HG03521 (cell line): ENCODE data around the gene ATP10A.

Experiments
- ATAC-seq: cut with Tn5 transposase; IDR thresholded peaks from one replicate; pipeline ENCODE4 v1.9.1; 2021; ENCODE audit warnings: mild to moderate bottlenecking, moderate library complexity; ENCODE audit not compliant: unreplicated experiment

ATP10A gene

GRCh38 chr15:25863111-25863967 lies at the start of gene ATP10A:
ATP10A (minus strand) TSS chr15:25863327; CDS start chr15:25863096, 231 bp downstream.
- no peak for ATAC-seq

GRCh38 chr15:25912035-25912434 lies 48.9 kb upstream of the ATP10A start:
- no peak for ATAC-seq

- no peak for ATAC-seq
These were observed 47.7 kb upstream of the ATP10A start for GRCh38 chr15:25910832-25911231.

- no peak for ATAC-seq
These were observed 46.7 kb upstream of the ATP10A start for GRCh38 chr15:25909806-25910205.

DNA sequence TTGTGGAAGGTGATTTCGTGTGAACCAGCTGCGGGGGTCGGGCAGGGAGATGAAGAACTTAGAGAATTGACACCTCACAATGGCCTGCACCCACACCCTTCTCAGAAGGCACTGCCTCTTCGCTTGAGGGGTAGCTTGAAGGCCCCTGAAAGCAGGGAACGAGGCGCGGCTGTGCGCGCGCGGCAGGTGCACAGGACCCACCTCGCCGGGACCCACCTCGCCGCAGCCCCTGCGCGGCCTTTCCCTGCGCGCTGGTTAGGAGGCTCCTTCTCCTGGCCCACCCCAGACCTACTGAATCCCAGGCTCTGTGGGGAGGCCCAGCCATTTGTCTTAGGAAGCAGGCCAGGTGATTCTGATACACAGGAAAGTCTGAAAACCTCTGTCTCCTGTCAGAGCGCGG lies 46.2 kb upstream of the ATP10A start:
- ATAC-seq: no peak

DNA sequence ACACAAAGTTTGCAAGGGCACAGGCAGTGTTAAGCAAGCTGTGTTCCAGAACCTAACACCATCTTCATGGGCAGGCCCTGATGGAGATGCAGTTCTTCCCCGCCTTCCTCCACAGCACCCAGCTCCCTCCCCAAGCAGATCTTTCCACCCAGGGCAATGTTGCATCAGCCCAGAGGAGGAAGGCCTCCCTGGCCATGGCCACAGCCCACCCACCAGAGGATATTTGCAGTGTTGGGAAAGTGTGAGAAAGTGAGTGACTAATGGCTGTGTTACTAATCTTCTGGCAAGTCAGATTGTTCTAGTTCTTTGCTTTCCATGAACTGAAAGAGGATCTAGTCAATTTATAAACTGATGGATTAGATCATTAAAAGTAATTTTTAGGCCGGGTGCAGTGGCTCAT lies 42.0 kb upstream of the ATP10A start:
- no peak for ATAC-seq

DNA sequence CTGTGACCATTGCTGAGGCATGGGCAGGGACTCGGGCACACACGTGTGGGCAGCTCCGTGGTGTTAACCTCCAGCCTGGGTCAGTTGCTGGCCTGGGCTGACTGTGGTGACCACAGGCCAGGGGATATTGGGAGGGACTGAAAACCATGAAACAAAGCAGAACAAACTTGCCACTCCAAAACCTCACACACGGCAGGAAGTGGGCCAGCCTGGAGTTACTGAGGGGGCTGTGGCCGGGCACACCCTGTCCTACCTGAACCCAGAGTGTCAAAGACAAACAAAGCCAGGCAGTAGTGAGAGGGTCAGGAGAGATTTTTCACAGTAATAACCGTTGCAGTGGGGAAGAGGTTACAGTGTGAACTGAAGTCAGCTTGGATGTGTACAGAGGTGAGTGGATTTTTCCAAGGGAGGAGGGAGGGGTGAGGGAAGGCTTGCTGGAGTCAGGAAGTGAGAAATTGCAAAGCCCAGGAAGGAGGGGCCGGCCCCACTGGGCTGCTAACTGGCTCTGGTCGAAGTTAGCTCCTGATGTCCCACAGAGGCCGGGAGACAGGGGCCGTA lies 40.0 kb upstream of the ATP10A start:
- ATAC-seq: no peak

DNA sequence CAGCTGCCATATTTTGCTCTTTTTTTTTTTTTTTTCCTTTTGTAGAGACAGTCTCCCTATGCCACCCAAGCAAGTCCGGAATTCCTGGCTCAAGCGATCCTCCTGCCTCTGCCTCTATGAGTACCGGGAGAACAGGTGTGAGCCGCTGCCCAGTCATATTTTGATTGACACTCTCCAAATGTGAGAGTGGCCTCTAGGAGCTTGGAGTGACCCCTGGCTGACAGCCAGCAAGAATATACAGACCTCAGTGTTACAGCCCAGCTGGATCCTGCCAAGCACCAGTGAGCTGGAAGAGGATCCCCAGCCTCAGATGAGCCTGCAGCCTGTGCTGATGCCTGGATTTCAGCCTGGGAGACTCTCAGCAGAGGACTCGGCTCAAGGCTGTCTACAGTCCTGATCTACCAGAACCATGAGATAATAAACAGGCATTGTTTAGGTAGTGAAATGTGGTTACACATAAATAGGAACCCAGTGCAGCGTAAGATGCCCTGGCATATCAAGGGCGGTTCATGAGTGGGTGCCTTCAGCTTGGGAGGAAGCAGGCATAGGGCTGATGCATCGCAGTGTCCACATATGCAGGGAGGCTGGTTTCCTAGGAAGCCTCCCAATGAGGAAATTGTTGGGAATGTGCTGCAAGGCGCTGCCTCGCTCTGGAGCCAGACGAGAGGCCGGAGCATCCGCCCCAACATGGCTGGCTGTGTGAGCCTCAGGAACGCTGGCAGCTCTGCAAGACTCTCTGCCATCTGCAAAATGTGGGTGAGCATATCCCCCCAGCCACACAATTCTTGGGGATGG lies 38.9 kb upstream of the ATP10A start:
- no peak for ATAC-seq

GRCh38 chr15:25900901-25901300 lies 37.8 kb upstream of the ATP10A start:
- ATAC-seq: no peak

DNA sequence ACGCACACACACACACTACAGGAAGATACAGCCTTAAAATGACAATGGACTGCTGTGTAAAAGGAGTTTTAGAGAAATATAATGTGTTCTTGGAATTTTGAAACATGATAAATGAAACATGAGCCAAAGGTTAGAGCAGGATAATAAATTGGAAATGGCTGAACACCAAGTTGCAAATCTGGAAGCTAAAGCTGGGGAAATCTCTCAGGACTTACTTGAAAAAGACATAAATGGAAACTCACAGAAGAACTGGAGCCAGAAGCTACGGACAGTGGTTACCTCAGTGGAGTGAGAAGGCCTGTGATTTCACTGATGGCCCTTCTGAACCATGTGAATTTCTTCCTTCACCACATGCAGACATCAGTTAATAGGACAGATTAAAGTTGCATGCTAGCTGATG lies 37.3 kb upstream of the ATP10A start:
- ATAC-seq: no peak

DNA sequence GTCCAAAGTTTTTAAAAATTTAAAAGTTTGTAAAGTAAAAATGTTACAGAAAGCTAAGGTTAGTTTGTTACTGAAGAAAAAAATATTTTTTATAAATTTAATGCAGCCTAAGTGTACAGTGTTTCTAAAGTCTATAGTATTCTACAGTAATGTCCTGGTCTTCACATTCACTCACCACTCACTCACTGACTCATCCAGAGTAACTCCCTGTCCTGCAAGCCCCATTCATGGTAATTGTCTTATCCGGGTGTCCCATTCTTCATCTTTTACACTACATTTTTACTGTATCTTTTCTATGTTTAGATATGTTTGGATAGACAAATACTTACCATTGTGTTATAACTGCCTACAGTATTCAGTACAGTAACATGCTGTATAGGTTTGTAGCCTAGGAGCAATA lies 36.7 kb upstream of the ATP10A start:
- no peak for ATAC-seq

DNA sequence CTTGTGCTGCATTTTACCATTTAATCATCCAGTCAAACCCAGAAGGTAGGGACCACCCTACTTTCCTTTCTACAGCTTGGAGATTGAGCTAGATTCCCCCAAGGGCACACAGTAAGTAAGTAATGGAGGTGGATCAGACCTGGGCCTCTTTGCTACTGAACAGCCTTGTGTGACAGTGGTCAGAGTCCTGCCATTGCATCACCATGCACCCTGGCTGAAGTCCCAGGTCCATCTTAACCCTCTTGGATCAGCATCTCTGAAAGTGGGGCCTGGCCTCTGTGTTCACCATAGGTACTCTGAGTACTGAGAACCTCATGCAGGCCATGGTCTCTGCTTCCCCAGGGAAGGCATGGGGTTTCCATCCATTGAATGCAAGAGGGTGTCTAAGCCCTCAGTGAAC lies 34.5 kb upstream of the ATP10A start:
- ATAC-seq: no peak

DNA sequence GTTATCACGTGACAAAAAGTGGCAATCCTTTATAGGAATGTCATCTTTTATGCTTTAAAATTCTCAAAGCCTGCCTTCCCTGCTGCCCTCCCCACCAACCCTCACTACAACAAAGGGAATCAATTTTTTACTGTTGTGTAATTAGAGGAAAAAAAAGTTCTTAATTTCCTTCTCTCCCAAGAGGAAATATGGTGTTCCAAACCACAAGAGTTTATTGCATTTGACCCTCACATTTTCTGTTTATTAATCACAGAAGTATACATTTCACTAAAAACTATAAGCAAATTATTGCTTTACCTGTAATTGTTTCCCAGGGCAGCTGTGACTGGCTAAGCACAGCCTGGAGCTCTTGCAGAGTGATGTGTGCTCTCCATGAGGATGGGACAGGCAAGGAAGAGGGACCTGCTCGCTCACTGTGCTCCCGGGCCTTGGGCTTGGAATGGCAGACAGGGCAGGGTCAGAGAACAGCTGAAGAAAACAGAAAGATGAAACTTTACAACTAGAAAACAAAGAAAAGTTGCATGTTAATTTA lies 31.3 kb upstream of the ATP10A start:
- ATAC-seq: no peak

DNA sequence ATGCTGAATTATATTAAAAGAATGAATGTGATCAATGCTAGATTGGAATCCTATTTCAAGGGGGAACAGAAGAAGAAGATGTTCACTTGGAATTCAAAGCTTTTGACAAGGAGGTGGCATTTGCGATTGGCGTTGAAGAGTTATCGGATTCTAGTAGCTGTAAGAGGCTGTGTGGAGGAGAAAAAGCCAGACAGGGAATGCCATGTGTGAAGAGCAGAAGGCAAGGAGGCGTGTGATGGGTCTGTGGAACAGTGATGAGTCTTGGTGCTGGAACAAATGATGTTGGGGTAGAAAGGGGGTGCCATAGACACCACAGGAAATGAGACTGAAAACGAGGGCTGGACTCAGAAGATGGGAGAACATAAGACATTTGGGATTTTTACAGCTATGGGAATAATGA lies 30.5 kb upstream of the ATP10A start:
- ATAC-seq: no peak

DNA sequence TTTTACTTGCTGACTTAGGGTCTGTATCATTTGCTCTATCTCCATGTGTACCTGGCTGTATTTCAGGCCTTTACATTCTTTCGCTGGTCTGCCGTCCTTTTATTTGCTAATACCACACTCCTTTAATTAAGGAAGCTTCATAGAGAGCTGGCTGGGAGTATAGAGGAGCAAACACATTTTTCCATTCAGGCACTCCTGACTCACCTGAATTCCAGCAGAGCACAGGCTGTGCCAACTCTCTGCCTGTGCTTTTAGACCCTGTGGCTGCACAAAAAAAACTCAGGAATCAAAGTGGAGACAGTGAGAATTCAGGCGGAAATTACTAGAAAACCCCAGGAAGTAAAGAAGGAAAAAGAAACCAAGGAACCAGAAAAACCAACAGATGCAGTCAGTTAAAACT lies 29.0 kb upstream of the ATP10A start:
- ATAC-seq: no peak

DNA sequence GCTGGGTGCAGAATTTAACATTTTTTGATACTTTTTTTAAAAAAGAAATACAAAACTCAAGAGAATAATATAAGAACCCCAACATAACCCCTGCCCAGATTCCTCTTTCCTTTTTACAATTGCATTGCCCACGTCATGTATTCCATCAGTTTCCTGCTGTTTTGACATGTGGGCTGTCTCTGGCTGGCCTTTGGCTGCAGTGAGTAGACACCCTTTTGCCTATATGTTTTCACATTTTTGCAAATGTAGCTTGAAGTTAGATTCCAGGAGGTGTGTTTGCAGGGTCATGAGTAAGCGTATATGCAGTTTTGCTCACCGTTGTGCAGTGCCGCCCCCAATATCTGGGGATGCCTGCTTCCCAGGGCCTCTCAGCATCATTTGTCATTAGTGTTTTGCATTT lies 28.0 kb upstream of the ATP10A start:
- no peak for ATAC-seq

DNA sequence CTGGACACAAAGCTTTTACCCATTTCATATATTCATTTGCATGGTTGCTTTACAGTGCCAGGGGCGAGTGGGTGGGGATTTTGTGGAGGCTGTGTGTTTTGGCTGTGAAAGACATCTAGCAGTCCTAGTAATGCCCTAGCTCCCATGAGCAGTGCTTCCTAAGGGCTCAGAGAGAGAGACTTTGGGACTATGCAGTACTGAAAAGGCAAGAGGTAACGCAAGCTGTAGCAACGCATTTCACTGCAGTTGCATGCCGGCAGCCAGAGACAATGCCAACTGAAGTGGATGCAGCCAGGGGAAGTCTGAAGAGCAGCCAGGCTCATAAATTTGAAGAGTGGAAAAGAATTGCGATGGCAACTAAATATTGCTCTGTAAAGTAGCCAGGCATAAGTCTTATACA lies 27.4 kb upstream of the ATP10A start:
- ATAC-seq: no peak

- no peak for ATAC-seq
These were observed 24.7 kb upstream of the ATP10A start for GRCh38 chr15:25887870-25888269.

GRCh38 chr15:25886498-25887140 lies 23.5 kb upstream of the ATP10A start:
- ATAC-seq: no peak

GRCh38 chr15:25884370-25884769 lies 21.2 kb upstream of the ATP10A start:
- no peak for ATAC-seq
